ENCODE results near the gene KCNK3. TPM values are rescaled to one million over a fixed set of nuclear protein-coding genes. Genes with fewer than 3 reads are reported as not detected.

The KCNK3 gene
- total and polyA plus RNA-seq, 2 donors (not counting 3 experiments of a cell fraction or from before 2014, with no cell fraction given), result not detected

DNA sequence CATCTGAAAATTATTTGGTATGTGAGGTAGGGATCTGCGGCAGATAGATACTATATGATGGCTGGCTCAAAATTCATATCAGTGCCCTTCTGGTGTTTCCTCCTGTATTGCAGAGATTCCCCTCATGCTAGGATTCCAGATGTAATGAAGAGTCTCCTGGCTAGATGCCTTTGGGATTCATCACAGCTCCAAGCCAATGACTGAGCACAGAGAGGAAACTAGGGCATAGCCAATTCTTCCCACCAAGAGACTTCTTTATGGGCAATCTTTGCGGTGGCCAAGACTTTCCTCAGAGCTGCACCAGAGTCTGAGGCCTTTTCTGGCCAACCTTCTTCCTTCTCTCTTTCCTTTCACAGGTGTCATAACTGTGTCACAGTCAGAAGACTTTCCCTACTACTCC is 25.9 kb upstream of the KCNK3 start:
- no peak overlapping the region for H3K4me2 ChIP-seq (ENCODE audit: insufficient read depth, low read length)
- CTCF ChIA-PET, result no interaction called here
- no peaks in the 10 kb centered on the region for H3K4me1 ChIP-seq (ENCODE audit: control insufficient read depth, extremely low read depth, insufficient read depth, low read length)
- POLR2A ChIA-PET, result no interaction called here
- H2AFZ ChIP-seq (ENCODE audit: low read depth, low read length), result no peak overlapping the region
- no peaks in the 10 kb centered on the region for H3K9me1 ChIP-seq (replicated peaks; ENCODE audit: control insufficient read depth, extremely low read depth, insufficient read depth, low read length)
- no peaks in the 10 kb centered on the region for H4K20me1 ChIP-seq (replicated peaks; ENCODE audit: control insufficient read depth, extremely low read depth, insufficient read depth, low read length)
- H3K27ac ChIP-seq (ENCODE audit: insufficient read depth, low read depth, low read length), result no peak overlapping the region
- no TSS peak for BruUV-seq (replicated peaks)
- H3K79me2 ChIP-seq (ENCODE audit: control insufficient read depth, insufficient read depth, low read length), result no peaks in the 10 kb centered on the region
- TF ChIP-seq FOS (IDR thresholded peaks at IDR 0.05; ENCODE audit: borderline replicate concordance, insufficient read depth, low read length) (no peak), MYC (IDR thresholded peaks at IDR 0.05; ENCODE audit: low read depth, low read length) (no peak), EZH2 (IDR thresholded peaks at IDR 0.05; ENCODE audit: borderline replicate concordance, low read depth, low read length, severe bottlenecking) (no peak), POLR2AphosphoS5 (IDR thresholded peaks at IDR 0.05; ENCODE audit: insufficient read depth, low read depth, low read length) (no peak), JUN (IDR thresholded peaks at IDR 0.05; ENCODE audit: borderline replicate concordance, insufficient read depth, insufficient read length, low read depth) (no peak), GATA2 (IDR thresholded peaks at IDR 0.05; ENCODE audit: insufficient read depth, insufficient read length, low read depth, low read length) (no peak), POLR2A (IDR thresholded peaks at IDR 0.05; ENCODE audit: low read depth, low read length) (no peak)
- TF ChIP-seq, protein P1, sequence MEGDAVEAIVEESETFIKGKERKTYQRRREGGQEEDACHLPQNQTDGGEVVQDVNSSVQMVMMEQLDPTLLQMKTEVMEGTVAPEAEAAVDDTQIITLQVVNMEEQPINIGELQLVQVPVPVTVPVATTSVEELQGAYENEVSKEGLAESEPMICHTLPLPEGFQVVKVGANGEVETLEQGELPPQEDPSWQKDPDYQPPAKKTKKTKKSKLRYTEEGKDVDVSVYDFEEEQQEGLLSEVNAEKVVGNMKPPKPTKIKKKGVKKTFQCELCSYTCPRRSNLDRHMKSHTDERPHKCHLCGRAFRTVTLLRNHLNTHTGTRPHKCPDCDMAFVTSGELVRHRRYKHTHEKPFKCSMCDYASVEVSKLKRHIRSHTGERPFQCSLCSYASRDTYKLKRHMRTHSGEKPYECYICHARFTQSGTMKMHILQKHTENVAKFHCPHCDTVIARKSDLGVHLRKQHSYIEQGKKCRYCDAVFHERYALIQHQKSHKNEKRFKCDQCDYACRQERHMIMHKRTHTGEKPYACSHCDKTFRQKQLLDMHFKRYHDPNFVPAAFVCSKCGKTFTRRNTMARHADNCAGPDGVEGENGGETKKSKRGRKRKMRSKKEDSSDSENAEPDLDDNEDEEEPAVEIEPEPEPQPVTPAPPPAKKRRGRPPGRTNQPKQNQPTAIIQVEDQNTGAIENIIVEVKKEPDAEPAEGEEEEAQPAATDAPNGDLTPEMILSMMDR (IDR thresholded peaks at IDR 0.05; ENCODE audit: extremely low read depth in 1 of 2, insufficient read depth in 1 of 2, low read depth in 1 of 2, low read length in 2 of 2), result no peak
- TF ChIP-seq, protein P2, sequence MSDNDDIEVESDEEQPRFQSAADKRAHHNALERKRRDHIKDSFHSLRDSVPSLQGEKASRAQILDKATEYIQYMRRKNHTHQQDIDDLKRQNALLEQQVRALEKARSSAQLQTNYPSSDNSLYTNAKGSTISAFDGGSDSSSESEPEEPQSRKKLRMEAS (IDR thresholded peaks at IDR 0.05; ENCODE audit: insufficient read depth, insufficient read length), result no peak
- peaks cover 7 to 9% of the 10 kb centered on the region in 2 experiments for H3K27me3 ChIP-seq (ENCODE audit: control insufficient read depth in 2 of 2, insufficient read depth in 2 of 2, low read length in 2 of 2)
- FAIRE-seq, result no peak
- no peak overlapping the region for H3K9ac ChIP-seq (replicated peaks; ENCODE audit: extremely low read depth, insufficient read depth, low read length)
- no peak for DNase-seq (ENCODE audit: low read depth, low spot score)
- intact Hi-C loops (cut with micrococcal nuclease), result no loop called here
- H3K36me3 ChIP-seq (ENCODE audit: control insufficient read depth in 2 of 2, extremely low read depth in 1 of 2, insufficient read depth in 2 of 2, low read length in 2 of 2), result no peaks in the 10 kb centered on the region
- H3K4me3 ChIP-seq (replicated peaks in 1 of 3; ENCODE audit: insufficient read depth in 1 of 3, low read depth in 1 of 3, low read length in 3 of 3), result no peak overlapping the region
- no peaks in the 10 kb centered on the region for H3K9me3 ChIP-seq (replicated peaks; ENCODE audit: control insufficient read depth, insufficient read depth, low read length)
- dilution Hi-C loops (cut with MboI; ENCODE audit: extremely low pct_ligation_motif_present, low sequenced_read_pairs), result no loop called here

Data from endothelial cell of umbilical vein (primary cell).